ENCODE results near the gene FARS2. TPM values are rescaled to one million over a fixed set of nuclear protein-coding genes. Genes with fewer than 3 reads are reported as not detected.

The FARS2 gene
- total and polyA plus RNA-seq, 2 of the 13 experiments (the other 11 are each of a cell fraction or from before 2014, with no cell fraction given) = 15.4 to 26.0 TPM

DNA sequence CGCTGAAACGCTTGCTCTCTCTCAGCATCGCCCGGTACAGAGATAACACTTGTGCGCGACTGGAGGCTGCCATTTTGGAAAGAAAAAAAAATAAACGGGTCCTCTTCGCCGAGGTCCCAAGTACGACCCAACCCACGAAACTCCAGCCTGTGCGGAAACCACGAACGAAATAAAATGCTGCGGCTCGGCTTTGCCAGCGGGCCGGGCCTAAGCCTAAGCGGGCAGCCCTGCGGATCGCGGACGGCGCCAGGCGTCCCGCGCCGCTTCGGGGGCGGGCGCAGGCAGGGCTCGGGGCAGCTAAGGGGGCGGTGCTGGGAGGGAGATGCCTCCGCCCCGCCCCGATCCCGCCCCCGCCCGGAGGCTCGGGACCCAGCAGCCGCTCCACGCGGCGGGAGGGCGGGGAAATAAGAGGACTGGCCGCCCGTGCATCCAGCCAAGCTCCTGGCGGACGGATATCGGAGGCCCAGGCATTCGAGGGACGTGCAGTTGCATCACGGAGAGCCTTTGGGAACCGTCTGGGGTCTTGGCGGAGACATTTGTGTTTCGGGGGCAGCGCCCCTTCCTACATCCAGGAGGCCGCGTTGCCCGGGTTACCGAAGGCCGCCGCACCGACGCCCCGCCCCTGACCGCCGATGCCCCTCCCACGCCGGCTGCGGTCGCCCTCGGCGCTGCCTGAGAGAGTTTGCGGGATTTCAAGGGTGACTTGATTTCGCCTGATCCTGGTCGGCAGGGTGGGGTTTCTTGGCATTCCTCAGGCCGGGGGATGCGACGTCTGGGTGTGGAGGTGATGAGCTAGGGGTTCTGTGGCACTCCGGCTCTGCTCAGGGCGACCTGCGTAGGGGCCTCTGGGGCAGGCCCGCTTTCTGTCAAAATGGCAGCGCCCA lies at the start of gene FARS2, which contains the start of gene LYRM4 (continued):
- peak; percentile 98 for TF ChIP-seq ZFY (CRISPR knock-in tag; IDR thresholded peaks at IDR 0.05)
- TF ChIP-seq ZNF121 (CRISPR knock-in tag; IDR thresholded peaks at IDR 0.05) = no peak
- TF ChIP-seq, protein P1, sequence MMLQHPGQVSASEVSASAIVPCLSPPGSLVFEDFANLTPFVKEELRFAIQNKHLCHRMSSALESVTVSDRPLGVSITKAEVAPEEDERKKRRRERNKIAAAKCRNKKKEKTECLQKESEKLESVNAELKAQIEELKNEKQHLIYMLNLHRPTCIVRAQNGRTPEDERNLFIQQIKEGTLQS (CRISPR knock-in tag; IDR thresholded peaks at IDR 0.05) = no peak; the same call in 1 of the 2 replicates
- peak; percentile 17; the same call in 1 of the 2 replicates for TF ChIP-seq PAX8 (CRISPR knock-in tag; IDR thresholded peaks at IDR 0.05; ENCODE audit: borderline replicate concordance)
- TF ChIP-seq ZMAT3 (CRISPR knock-in tag; conservative IDR thresholded peaks at IDR 0.05) = peak; percentile 88
- peak; percentile 35 for TF ChIP-seq CEBPG (CRISPR knock-in tag; IDR thresholded peaks at IDR 0.05)
- TF ChIP-seq, protein P2, sequence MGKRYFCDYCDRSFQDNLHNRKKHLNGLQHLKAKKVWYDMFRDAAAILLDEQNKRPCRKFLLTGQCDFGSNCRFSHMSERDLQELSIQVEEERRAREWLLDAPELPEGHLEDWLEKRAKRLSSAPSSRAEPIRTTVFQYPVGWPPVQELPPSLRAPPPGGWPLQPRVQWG (CRISPR knock-in tag; IDR thresholded peaks at IDR 0.05; ENCODE audit: borderline replicate concordance, low read depth) = no peak
- TF ChIP-seq PHF21A (CRISPR knock-in tag; IDR thresholded peaks at IDR 0.05) = peak; percentile 50; the same call in 1 of the 2 replicates
- peak; percentile 87; the same call in 1 of the 2 replicates for TF ChIP-seq ZNF598 (CRISPR knock-in tag; IDR thresholded peaks at IDR 0.05; ENCODE audit: borderline replicate concordance)
- peak; percentile 55 for TF ChIP-seq SRY (CRISPR knock-in tag; IDR thresholded peaks at IDR 0.05)
- peak; percentile 94; the same call in 1 of the 2 replicates for TF ChIP-seq ZNF446 (CRISPR knock-in tag; IDR thresholded peaks at IDR 0.05)
- TF ChIP-seq NAIF1 (CRISPR knock-in tag; IDR thresholded peaks at IDR 0.05; ENCODE audit: borderline replicate concordance) = no peak
- peak in 1 of 2 experiments; percentile 71; a peak in 2 of 4 replicates for TF ChIP-seq KLF16 (CRISPR knock-in tag; IDR thresholded peaks at IDR 0.05)
- TF ChIP-seq, protein P3, sequence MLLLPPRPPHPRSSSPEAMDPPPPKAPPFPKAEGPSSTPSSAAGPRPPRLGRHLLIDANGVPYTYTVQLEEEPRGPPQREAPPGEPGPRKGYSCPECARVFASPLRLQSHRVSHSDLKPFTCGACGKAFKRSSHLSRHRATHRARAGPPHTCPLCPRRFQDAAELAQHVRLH (CRISPR knock-in tag; IDR thresholded peaks at IDR 0.05; ENCODE audit: borderline replicate concordance, low read depth) = peak; percentile 40; the same call in 1 of the 2 replicates
- TF ChIP-seq ZNF768 (CRISPR knock-in tag; IDR thresholded peaks at IDR 0.05) = peak; percentile 20; the same call in 1 of the 2 replicates
- TF ChIP-seq MAFG (CRISPR knock-in tag; IDR thresholded peaks at IDR 0.05) = no peak
- TF ChIP-seq ZSCAN31 (CRISPR knock-in tag; IDR thresholded peaks at IDR 0.05; ENCODE audit: low read depth) = no peak; the same call in 1 of the 2 replicates
- peak; percentile 67; the same call in 1 of the 2 replicates for TF ChIP-seq AHR (CRISPR knock-in tag; IDR thresholded peaks at IDR 0.05)
- no peak; the same call in 1 of the 2 replicates for TF ChIP-seq ZNF383 (CRISPR knock-in tag; IDR thresholded peaks at IDR 0.05; ENCODE audit: borderline replicate concordance)
- peak; percentile 50; the same call in 1 of the 2 replicates for TF ChIP-seq ZFP37 (CRISPR knock-in tag; IDR thresholded peaks at IDR 0.05; ENCODE audit: borderline replicate concordance)
- no peak; the same call in 1 of the 2 replicates for TF ChIP-seq ZSCAN29 (CRISPR knock-in tag; conservative IDR thresholded peaks at IDR 0.05)
- TF ChIP-seq ZNF484 (CRISPR knock-in tag; IDR thresholded peaks at IDR 0.05; ENCODE audit: borderline replicate concordance, low read depth) = no peak
- peak; percentile 88 for TF ChIP-seq ZNF850 (CRISPR knock-in tag; conservative IDR thresholded peaks at IDR 0.05)
- no peak; the same call in 1 of the 2 replicates for TF ChIP-seq ZNF790 (CRISPR knock-in tag; IDR thresholded peaks at IDR 0.05; ENCODE audit: borderline replicate concordance)
- TF ChIP-seq NR2F2 (IDR thresholded peaks at IDR 0.05; ENCODE audit: borderline replicate concordance, low read depth) = peak; percentile 33; the same call in 1 of the 2 replicates
- peak; percentile 87 for TF ChIP-seq MAZ (IDR thresholded peaks at IDR 0.05; ENCODE audit: borderline replicate concordance, low read depth, low read length)
- peak; percentile 90 for TF ChIP-seq MAZ (CRISPR knock-in tag; IDR thresholded peaks at IDR 0.05; ENCODE audit: low read depth)
- TF ChIP-seq SP5 (CRISPR knock-in tag; IDR thresholded peaks at IDR 0.05; ENCODE audit: borderline replicate concordance, low read depth) = peak; percentile 61

All from HepG2 (cell line).